ENCODE results near the gene DENND6A. TPM values are rescaled to one million over a fixed set of nuclear protein-coding genes. Genes with fewer than 3 reads are reported as not detected.

Gene DENND6A
- total RNA-seq, 1 experiment from 2014 or later: 21.8 TPM

DNA sequence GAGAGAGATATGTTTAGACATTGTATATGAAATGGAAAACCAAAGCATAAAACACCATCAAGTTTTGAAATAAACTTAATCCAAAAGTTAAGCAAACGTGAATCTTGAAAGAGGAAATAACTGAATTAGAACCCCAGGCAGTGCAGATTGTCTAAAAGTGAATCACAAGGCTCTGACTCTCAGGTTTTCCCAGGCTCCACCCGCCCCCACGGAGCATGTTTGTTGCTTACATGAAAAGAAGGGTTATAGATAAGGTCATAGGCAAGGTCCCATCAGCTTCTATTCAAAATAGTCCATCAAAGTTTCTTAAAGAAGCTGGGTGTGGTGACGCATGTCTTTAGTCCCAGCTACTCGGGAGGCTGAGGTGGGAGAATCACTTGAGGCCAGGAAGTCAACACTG is 34.2 kb upstream of the DENND6A start:
- no peak for TF ChIP-seq CTCF (IDR thresholded peaks at IDR 0.05; ENCODE audit: insufficient read depth in 1 of 2, low read depth in 1 of 2, low read length in 1 of 2, severe bottlenecking in 1 of 2, unreplicated experiment in 1 of 2)
- Histone ChIP-seq H3K36me3 (ENCODE audit: control insufficient read depth, insufficient read depth, low read length) (no peaks in the 10 kb centered on the region), H3K9me3 (no peaks in the 10 kb centered on the region), H3K4me3 (ENCODE audit: low read depth, low read length) (no peak overlapping the region), H3K27me3 (replicated peaks; ENCODE audit: control insufficient read depth, insufficient read depth, low read length) (no peaks in the 10 kb centered on the region), H3K4me1 (0 out of 2 replicates have a peak, but pooled peaks cover 4% of the 10 kb centered on the region)
- intact Hi-C loops (cut with micrococcal nuclease; ENCODE audit: unreplicated experiment): no loop called here
- peaks cover 9% of the 10 kb centered on the region for H3K4me1 Mint-ChIP-seq (ENCODE audit: low read depth, unreplicated experiment)
- DNase-seq: no peak
- no peak overlapping the region for H3K27ac Mint-ChIP-seq (ENCODE audit: unreplicated experiment)
- ChIA-PET CTCF (no interaction called here), POLR2A (no interaction called here)
- no peaks in the 10 kb centered on the region for H3K9me3 Mint-ChIP-seq (ENCODE audit: unreplicated experiment)
- H3K36me3 Mint-ChIP-seq (ENCODE audit: insufficient read depth, unreplicated experiment): no peaks in the 10 kb centered on the region
- no TSS peak for BruUV-seq (replicated peaks)
- no peaks in the 10 kb centered on the region for H3K27me3 Mint-ChIP-seq (ENCODE audit: insufficient read depth, unreplicated experiment)
- H3K4me3 Mint-ChIP-seq (ENCODE audit: unreplicated experiment): no peak overlapping the region

- no peaks in the 10 kb centered on the region for H3K27me3 ChIP-seq (replicated peaks; ENCODE audit: control insufficient read depth, insufficient read depth, low read length)
- Mint-ChIP-seq H3K4me1 (ENCODE audit: low read depth, unreplicated experiment) (peaks cover 9% of the 10 kb centered on the region), H3K9me3 (ENCODE audit: unreplicated experiment) (no peaks in the 10 kb centered on the region), H3K27me3 (ENCODE audit: insufficient read depth, unreplicated experiment) (no peaks in the 10 kb centered on the region), H3K36me3 (ENCODE audit: insufficient read depth, unreplicated experiment) (no peaks in the 10 kb centered on the region), H3K27ac (ENCODE audit: unreplicated experiment) (no peak overlapping the region), H3K4me3 (ENCODE audit: unreplicated experiment) (no peak overlapping the region)
- POLR2A ChIA-PET: no interaction called here
- H3K9me3 ChIP-seq: no peaks in the 10 kb centered on the region
- TF ChIP-seq CTCF (IDR thresholded peaks at IDR 0.05; ENCODE audit: insufficient read depth in 1 of 2, low read depth in 1 of 2, low read length in 1 of 2, severe bottlenecking in 1 of 2, unreplicated experiment in 1 of 2): no peak
- peaks cover 5% of the 10 kb centered on the region; the same call in 1 of the 2 replicates for H3K4me1 ChIP-seq
- H3K4me3 ChIP-seq (ENCODE audit: low read depth, low read length): no peak overlapping the region
- CTCF ChIA-PET: interaction anchor here (0.7 kb wide), 1 partner anchor 29 kb away, joined by 4 read pairs; the partner anchor contains the start of gene SLMAP
- intact Hi-C loops (cut with micrococcal nuclease; ENCODE audit: unreplicated experiment): no loop called here
- DNase-seq: no peak
- H3K36me3 ChIP-seq (ENCODE audit: control insufficient read depth, insufficient read depth, low read length): no peaks in the 10 kb centered on the region
- BruUV-seq (replicated peaks): no TSS peak
These were observed 33.5 kb upstream of the DENND6A start for GRCh38 chr3:57726397-57726796.

- no peaks in the 10 kb centered on the region for H3K27me3 ChIP-seq (replicated peaks; ENCODE audit: control insufficient read depth, insufficient read depth, low read length)
- no peak overlapping the region for H3K4me3 Mint-ChIP-seq (ENCODE audit: unreplicated experiment)
- BruUV-seq (replicated peaks): no TSS peak
- no peaks in the 10 kb centered on the region for H3K4me1 Mint-ChIP-seq (ENCODE audit: low read depth, unreplicated experiment)
- ChIA-PET CTCF (no interaction called here), POLR2A (no interaction called here)
- H3K27ac Mint-ChIP-seq (ENCODE audit: unreplicated experiment): no peak overlapping the region
- H3K4me3 ChIP-seq (ENCODE audit: low read depth, low read length): no peak overlapping the region
- no peak for TF ChIP-seq CTCF (IDR thresholded peaks at IDR 0.05; ENCODE audit: insufficient read depth in 1 of 2, low read depth in 1 of 2, low read length in 1 of 2, severe bottlenecking in 1 of 2, unreplicated experiment in 1 of 2)
- no peaks in the 10 kb centered on the region for H3K36me3 ChIP-seq (ENCODE audit: control insufficient read depth, insufficient read depth, low read length)
- H3K36me3 Mint-ChIP-seq (ENCODE audit: insufficient read depth, unreplicated experiment): no peaks in the 10 kb centered on the region
- H3K9me3 ChIP-seq: no peaks in the 10 kb centered on the region
- H3K9me3 Mint-ChIP-seq (ENCODE audit: unreplicated experiment): no peaks in the 10 kb centered on the region
- no peak for DNase-seq
- intact Hi-C loops (cut with micrococcal nuclease; ENCODE audit: unreplicated experiment): no loop called here
- peaks cover 4% of the 10 kb centered on the region; the same call in 1 of the 2 replicates for H3K4me1 ChIP-seq
- H3K27me3 Mint-ChIP-seq (ENCODE audit: insufficient read depth, unreplicated experiment): no peaks in the 10 kb centered on the region
These were observed 25.2 kb upstream of the DENND6A start for GRCh38 chr3:57718118-57718517.
